ENCODE measurements around the gene TFCP2L1. TPM values are rescaled to one million over a fixed set of nuclear protein-coding genes. Genes with fewer than 3 reads are reported as not detected.
"Not testable (repeated sequence)": the region's sequence is repeated elsewhere in the genome, so short reads cannot be mapped to it uniquely, and the experiment has no call there.

The TFCP2L1 gene
- total and polyA plus RNA-seq, 4 donors: 0.06 to 1.5 (median 0.36) TPM

GRCh38 chr2:121303531-121304263 lies 18.7 kb upstream of the TFCP2L1 start:
- no peak for DNase-seq (ENCODE audit: low spot score)
- 40% methylated on average over 2 of the region's 2 CpGs for WGBS
- H3K4me3 ChIP-seq (ENCODE audit: low read depth in 1 of 3, low read length in 3 of 3): no peak overlapping the region
- H3K4me1 ChIP-seq (ENCODE audit: control insufficient read depth in 4 of 4, insufficient read depth in 4 of 4, low read length in 3 of 4): no peaks in the 10 kb centered on the region
- peaks cover 0 to 3% (median 0%) of the 10 kb centered on the region in 4 donors for H3K9me3 ChIP-seq (ENCODE audit: control insufficient read depth in 4 of 4, low read length in 3 of 4)
- no peaks in the 10 kb centered on the region for H3K27me3 ChIP-seq (ENCODE audit: control insufficient read depth in 4 of 4, insufficient read depth in 4 of 4, low read length in 3 of 4)
- H3K9ac ChIP-seq (ENCODE audit: low read depth in 1 of 2, low read length in 2 of 2): no peak overlapping the region
- no peaks in the 10 kb centered on the region for H3K36me3 ChIP-seq (ENCODE audit: control insufficient read depth in 4 of 4, insufficient read depth in 3 of 4, low read depth in 1 of 4, low read length in 3 of 4)
- TF ChIP-seq HNF4A (conservative IDR thresholded peaks at IDR 0.05) (no peak), NR2F2 (IDR thresholded peaks at IDR 0.05) (no peak), EGR1 (IDR thresholded peaks at IDR 0.05; ENCODE audit: low read depth in 2 of 2) (no peak), MAX (IDR thresholded peaks at IDR 0.05) (no peak), GABPA (IDR thresholded peaks at IDR 0.05 in 1 of 2, conservative IDR thresholded peaks at IDR 0.05 in 1 of 2) (no peak), REST (IDR thresholded peaks at IDR 0.05) (no peak), JUND (IDR thresholded peaks at IDR 0.05) (no peak), FOXA1 (IDR thresholded peaks at IDR 0.05) (no peak), HNF4G (IDR thresholded peaks at IDR 0.05) (no peak), CTCF (IDR thresholded peaks at IDR 0.05; ENCODE audit: low read depth, low read length, missing input control) (no peak), YY1 (IDR thresholded peaks at IDR 0.05) (no peak), ATF3 (IDR thresholded peaks at IDR 0.05) (no peak), RXRA (IDR thresholded peaks at IDR 0.05) (no peak), FOXA2 (IDR thresholded peaks at IDR 0.05) (no peak), ZBTB33 (IDR thresholded peaks at IDR 0.05) (no peak), TAF1 (conservative IDR thresholded peaks at IDR 0.05) (no peak), SP1 (IDR thresholded peaks at IDR 0.05) (no peak), RAD21 (IDR thresholded peaks at IDR 0.05) (no peak)
- H3K27ac ChIP-seq (ENCODE audit: low read depth in 1 of 2, low read length in 2 of 2): no peak overlapping the region

GRCh38 chr2:121301190-121301589 lies 16.2 kb upstream of the TFCP2L1 start:
- H3K4me3 ChIP-seq (ENCODE audit: low read depth in 1 of 3, low read length in 3 of 3); H3K36me3 ChIP-seq (ENCODE audit: control insufficient read depth in 4 of 4, insufficient read depth in 3 of 4, low read depth in 1 of 4, low read length in 3 of 4); H3K9ac ChIP-seq (ENCODE audit: low read depth in 1 of 2, low read length in 2 of 2); H3K27ac ChIP-seq (ENCODE audit: low read depth in 1 of 2, low read length in 2 of 2); H3K27me3 ChIP-seq (ENCODE audit: control insufficient read depth in 4 of 4, insufficient read depth in 4 of 4, low read length in 3 of 4); DNase-seq (ENCODE audit: low spot score); H3K9me3 ChIP-seq (ENCODE audit: control insufficient read depth in 4 of 4, low read length in 3 of 4); H3K4me1 ChIP-seq (ENCODE audit: control insufficient read depth in 4 of 4, insufficient read depth in 4 of 4, low read length in 3 of 4): not testable (repeated sequence)

Data from liver (tissue), 9 donors.